Measurements from ENCODE around the gene PLTP. TPM values are rescaled to one million over a fixed set of nuclear protein-coding genes. Genes with fewer than 3 reads are reported as not detected.

Gene PLTP
- total and polyA plus RNA-seq, 4 donors: 26.9 to 125 (median 80.7) TPM

DNA sequence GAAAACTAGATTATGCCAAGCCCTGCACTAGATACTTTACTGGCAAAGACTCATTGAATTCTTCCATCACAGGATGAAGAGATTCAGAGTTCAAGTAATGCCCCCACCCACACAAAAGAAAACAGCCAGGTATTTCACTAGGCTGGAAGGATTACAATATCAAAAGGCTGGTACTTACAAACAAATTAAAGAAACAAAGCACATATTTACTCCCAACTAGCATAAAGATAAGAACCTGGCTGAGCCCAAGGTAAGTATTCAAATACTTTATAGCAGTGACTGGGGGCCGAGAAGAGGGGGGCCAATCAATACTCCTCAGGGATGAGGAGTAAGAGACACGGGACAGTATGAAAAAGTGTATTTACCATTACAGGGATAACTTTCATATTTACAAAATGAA is 58.5 kb downstream of the PLTP start:
- Histone ChIP-seq H3K27ac (ENCODE audit: low read depth in 1 of 2, low read length in 1 of 2) (no peak overlapping the region), H3K36me3 (ENCODE audit: control insufficient read depth in 4 of 4, insufficient read depth in 4 of 4, low read length in 4 of 4) (peaks cover 2 to 17% (median 10%) of the 10 kb centered on the region in 4 donors), H3K9me3 (ENCODE audit: control insufficient read depth in 4 of 4, insufficient read depth in 3 of 4, low read length in 3 of 4) (peaks cover 0 to 4% (median 0%) of the 10 kb centered on the region in 4 donors), H3K9ac (ENCODE audit: insufficient read depth in 1 of 2, low read length in 2 of 2) (no peak overlapping the region), H3K27me3 (ENCODE audit: control insufficient read depth in 3 of 3, insufficient read depth in 3 of 3, low read length in 2 of 3) (no peaks in the 10 kb centered on the region), H3K4me1 (ENCODE audit: control insufficient read depth in 5 of 5, insufficient read depth in 5 of 5, low read length in 5 of 5) (peaks cover 0 to 19% (median 15%) of the 10 kb centered on the region in 5 donors), H3K4me3 (no peak overlapping the region)
- ATAC-seq (ENCODE audit: insufficient read depth, low FRiP score) (no peak), DNase-seq (no peak)
- 83 to 95% methylated on average over 2 of the region's 2 CpGs for WGBS, 2 donors
- TF ChIP-seq, protein P1, sequence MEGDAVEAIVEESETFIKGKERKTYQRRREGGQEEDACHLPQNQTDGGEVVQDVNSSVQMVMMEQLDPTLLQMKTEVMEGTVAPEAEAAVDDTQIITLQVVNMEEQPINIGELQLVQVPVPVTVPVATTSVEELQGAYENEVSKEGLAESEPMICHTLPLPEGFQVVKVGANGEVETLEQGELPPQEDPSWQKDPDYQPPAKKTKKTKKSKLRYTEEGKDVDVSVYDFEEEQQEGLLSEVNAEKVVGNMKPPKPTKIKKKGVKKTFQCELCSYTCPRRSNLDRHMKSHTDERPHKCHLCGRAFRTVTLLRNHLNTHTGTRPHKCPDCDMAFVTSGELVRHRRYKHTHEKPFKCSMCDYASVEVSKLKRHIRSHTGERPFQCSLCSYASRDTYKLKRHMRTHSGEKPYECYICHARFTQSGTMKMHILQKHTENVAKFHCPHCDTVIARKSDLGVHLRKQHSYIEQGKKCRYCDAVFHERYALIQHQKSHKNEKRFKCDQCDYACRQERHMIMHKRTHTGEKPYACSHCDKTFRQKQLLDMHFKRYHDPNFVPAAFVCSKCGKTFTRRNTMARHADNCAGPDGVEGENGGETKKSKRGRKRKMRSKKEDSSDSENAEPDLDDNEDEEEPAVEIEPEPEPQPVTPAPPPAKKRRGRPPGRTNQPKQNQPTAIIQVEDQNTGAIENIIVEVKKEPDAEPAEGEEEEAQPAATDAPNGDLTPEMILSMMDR (IDR thresholded peaks at IDR 0.05; ENCODE audit: control extremely low read depth, extremely low read depth): no peak

DNA sequence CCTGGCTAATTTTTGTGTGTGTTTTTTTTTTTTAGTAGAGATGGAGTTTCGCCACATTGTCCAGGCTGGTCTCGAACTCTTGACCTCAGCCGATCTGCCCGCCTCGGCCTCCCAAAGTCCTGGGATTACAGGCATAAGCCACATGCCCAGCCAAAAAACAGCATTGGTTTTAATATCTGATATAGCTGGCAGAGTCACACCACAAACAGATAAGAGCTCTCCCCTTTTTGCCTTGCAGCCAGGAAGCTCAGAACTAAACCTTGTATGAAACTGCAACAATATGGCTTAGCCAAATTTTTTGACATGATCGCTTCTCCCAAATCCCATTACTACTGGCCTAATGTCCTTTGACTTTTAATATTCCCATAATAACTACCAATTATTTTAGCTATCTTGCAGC is 59.6 kb downstream of the PLTP start:
- no peaks in the 10 kb centered on the region for H3K27me3 ChIP-seq (ENCODE audit: control insufficient read depth in 3 of 3, insufficient read depth in 3 of 3, low read length in 2 of 3)
- H3K9me3 ChIP-seq (ENCODE audit: control insufficient read depth in 4 of 4, insufficient read depth in 3 of 4, low read length in 3 of 4): peaks cover 0 to 6% (median 0%) of the 10 kb centered on the region in 4 donors
- WGBS, 2 donors: 96 to 99% methylated on average over 6 of the region's 6 CpGs
- H3K9ac ChIP-seq (ENCODE audit: insufficient read depth in 1 of 2, low read length in 2 of 2): no peak overlapping the region
- peaks cover 2 to 19% (median 14%) of the 10 kb centered on the region in 4 donors for H3K36me3 ChIP-seq (ENCODE audit: control insufficient read depth in 4 of 4, insufficient read depth in 4 of 4, low read length in 4 of 4)
- H3K4me1 ChIP-seq (ENCODE audit: control insufficient read depth in 5 of 5, insufficient read depth in 5 of 5, low read length in 5 of 5): peaks cover 0 to 13% (median 8%) of the 10 kb centered on the region in 5 donors
- TF ChIP-seq, protein P1 (IDR thresholded peaks at IDR 0.05; ENCODE audit: control extremely low read depth, extremely low read depth): no peak
- H3K27ac ChIP-seq (ENCODE audit: low read depth in 1 of 2, low read length in 1 of 2): no peak overlapping the region
- H3K4me3 ChIP-seq: no peak overlapping the region
- ATAC-seq (ENCODE audit: insufficient read depth, low FRiP score) (no peak), DNase-seq (no peak)

DNA sequence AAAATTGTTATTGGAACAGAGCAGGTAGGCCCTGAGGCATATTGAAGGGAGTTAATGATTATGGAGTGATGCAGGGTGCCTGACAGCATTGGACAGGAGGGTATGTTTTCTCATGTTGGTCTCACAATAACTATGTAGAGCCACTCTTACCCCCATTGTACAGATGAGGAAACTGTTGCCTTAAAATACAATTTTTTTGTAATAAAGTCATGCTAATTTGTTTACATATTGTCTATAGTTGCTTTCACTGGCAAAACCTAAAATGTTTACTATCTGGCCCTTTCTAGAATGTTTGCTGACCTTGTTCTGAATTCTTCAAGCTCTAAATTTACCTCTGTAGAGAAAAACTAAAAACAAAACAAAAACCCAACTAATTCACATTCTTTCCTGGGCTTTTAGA is 60.5 kb downstream of the PLTP start:
- Histone ChIP-seq H3K4me1 (ENCODE audit: control insufficient read depth in 5 of 5, insufficient read depth in 5 of 5, low read length in 5 of 5) (peaks cover 0 to 12% (median 8%) of the 10 kb centered on the region in 5 donors), H3K27me3 (ENCODE audit: control insufficient read depth in 3 of 3, insufficient read depth in 3 of 3, low read length in 2 of 3) (no peaks in the 10 kb centered on the region), H3K4me3 (no peak overlapping the region), H3K36me3 (ENCODE audit: control insufficient read depth in 4 of 4, insufficient read depth in 4 of 4, low read length in 4 of 4) (peaks cover 2 to 25% (median 14%) of the 10 kb centered on the region in 4 donors), H3K9ac (ENCODE audit: insufficient read depth in 1 of 2, low read length in 2 of 2) (no peak overlapping the region), H3K27ac (ENCODE audit: low read depth in 1 of 2, low read length in 1 of 2) (no peak overlapping the region), H3K9me3 (ENCODE audit: control insufficient read depth in 4 of 4, insufficient read depth in 3 of 4, low read length in 3 of 4) (peaks cover 0 to 6% (median 0%) of the 10 kb centered on the region in 4 donors)
- TF ChIP-seq, protein P1 (IDR thresholded peaks at IDR 0.05; ENCODE audit: control extremely low read depth, extremely low read depth): no peak
- ATAC-seq (ENCODE audit: insufficient read depth, low FRiP score) (no peak), DNase-seq (no peak)

DNA sequence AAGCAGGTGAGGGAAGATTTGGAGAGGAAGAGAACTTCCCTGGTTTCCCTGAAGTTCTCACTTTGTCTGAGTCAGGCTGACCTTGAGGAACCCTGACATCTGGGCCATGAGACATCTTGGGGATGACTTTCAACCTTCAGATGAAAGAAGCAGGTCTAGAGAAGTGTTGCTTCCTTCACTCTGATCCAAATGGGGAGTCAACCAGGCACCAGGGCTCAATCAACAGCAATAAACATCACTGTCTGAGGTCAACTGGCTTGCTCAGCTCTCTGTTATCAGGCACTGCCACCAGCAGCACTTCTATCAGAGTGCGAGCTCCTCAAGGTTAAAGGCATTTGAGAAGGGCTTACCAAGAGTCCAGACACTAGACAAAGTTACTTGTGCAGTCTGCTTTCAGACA is 61.0 kb downstream of the PLTP start:
- H3K9ac ChIP-seq (ENCODE audit: insufficient read depth in 1 of 2, low read length in 2 of 2): no peak overlapping the region
- ATAC-seq (ENCODE audit: insufficient read depth, low FRiP score): no peak
- H3K4me1 ChIP-seq (ENCODE audit: control insufficient read depth in 5 of 5, insufficient read depth in 5 of 5, low read length in 5 of 5): peaks cover 0 to 8% (median 3%) of the 10 kb centered on the region in 5 donors
- H3K27ac ChIP-seq (ENCODE audit: low read depth in 1 of 2, low read length in 1 of 2): no peak overlapping the region
- H3K9me3 ChIP-seq (ENCODE audit: control insufficient read depth in 4 of 4, insufficient read depth in 3 of 4, low read length in 3 of 4): peaks cover 0 to 6% (median 0%) of the 10 kb centered on the region in 4 donors
- TF ChIP-seq, protein P1 (IDR thresholded peaks at IDR 0.05; ENCODE audit: control extremely low read depth, extremely low read depth): no peak
- peaks cover 7 to 30% (median 15%) of the 10 kb centered on the region in 4 donors for H3K36me3 ChIP-seq (ENCODE audit: control insufficient read depth in 4 of 4, insufficient read depth in 4 of 4, low read length in 4 of 4)
- H3K27me3 ChIP-seq (ENCODE audit: control insufficient read depth in 3 of 3, insufficient read depth in 3 of 3, low read length in 2 of 3): no peaks in the 10 kb centered on the region
- H3K4me3 ChIP-seq: no peak overlapping the region
- no peak for DNase-seq
- WGBS, 2 donors: 45 to 93% methylated on average over 1 of the region's 1 CpG

All from lung (tissue), 12 donors.